Hematopoietic multipotent progenitor cell (in vitro differentiated cells): ENCODE data around the gene SLC41A2. TPM values are rescaled to one million over a fixed set of nuclear protein-coding genes. Genes with fewer than 3 reads are reported as not detected.
"Not testable (repeated sequence)": the region's sequence is repeated elsewhere in the genome, so short reads cannot be mapped to it uniquely, and the experiment has no call there.

Experiments used
- DNase-seq, 3 donors: peaks; one replicate each; pipeline ENCODE4 v3.0.0-alpha.2; 2011 to 2015; ENCODE audit warnings: low read depth in 2 of 3, low spot score in 2 of 3
- total RNA-seq: library from RNA; depleted of rRNA; stranded (reverse); fragments of >200 nt; gene quantifications from one replicate; pipeline ENCODE4 v1.2.3, GENCODE V29; 2012

Gene SLC41A2
- total RNA-seq, 1 donor = 1.1 TPM

DNA sequence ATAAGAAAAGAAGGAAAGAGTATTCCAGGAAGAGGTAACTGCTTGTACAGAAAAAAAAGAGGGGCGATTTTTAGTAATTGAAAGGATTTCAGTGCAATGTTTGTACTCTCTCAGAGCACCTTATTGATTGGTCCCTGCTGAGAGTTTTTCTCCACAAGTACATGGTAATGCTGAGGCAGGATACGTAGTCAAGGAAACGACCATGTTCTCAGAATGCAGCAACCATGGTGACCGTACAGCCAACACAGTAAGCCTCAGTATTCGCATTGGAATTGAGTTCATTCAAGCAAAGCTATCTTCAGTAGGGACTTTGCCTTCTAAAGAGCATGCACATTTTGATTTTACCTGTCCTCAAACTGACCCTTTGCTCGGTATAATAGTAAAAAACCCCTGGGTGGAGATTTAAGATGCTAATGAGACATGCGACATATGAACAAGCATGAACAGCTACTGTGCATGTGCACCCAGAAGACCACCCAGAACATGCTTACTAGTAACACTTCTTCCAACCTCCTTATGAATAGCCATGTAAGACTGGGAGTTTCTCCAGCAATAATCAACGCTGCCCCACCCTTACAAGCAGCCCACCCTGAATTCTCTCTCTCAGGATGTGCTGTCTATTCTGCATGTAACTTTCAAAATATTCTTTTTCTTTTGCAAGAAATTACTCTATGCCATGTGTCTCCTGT, 6.2 kb upstream of the SLC41A2 start:
- no peak for DNase-seq

DNA sequence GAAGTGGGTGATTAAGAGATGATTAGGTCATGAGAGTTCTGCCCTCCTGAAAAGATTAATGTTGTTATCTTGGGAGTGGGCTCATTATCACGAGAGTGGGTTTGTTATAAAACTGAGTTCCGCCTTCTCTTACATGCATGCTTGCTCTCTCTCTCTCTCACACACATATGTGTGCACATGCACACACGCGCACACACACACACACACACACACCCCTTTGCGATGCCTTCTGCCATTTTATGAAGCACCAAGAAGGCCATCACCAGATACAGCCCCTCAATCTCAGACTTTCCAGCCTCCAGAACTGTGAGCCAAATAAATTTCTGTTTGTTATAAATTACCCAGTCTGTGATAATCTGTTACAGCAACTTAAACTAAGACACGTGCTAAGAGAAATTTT, 5.7 kb upstream of the SLC41A2 start:
- no peak for DNase-seq

DNA sequence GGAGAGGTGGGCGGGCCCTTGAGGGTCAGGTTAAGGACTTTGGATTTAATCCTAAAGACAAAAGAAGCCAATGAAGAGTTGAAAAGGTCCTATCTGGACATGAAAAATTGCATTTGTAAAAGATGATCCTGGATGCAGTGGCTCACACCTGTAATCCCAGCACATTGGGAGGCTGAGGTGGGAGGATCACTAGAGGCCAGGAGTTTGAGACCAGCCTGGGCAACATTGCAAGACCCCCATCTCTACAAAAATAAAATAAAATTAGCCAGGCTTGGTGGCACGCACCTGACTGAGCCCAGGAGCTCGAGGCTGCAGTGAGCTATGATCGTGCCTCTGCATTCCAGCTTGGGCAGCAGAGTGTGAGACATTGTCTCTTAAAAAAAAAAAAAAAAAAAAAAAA, 2.4 kb upstream of the SLC41A2 start:
- DNase-seq = no peak

DNA sequence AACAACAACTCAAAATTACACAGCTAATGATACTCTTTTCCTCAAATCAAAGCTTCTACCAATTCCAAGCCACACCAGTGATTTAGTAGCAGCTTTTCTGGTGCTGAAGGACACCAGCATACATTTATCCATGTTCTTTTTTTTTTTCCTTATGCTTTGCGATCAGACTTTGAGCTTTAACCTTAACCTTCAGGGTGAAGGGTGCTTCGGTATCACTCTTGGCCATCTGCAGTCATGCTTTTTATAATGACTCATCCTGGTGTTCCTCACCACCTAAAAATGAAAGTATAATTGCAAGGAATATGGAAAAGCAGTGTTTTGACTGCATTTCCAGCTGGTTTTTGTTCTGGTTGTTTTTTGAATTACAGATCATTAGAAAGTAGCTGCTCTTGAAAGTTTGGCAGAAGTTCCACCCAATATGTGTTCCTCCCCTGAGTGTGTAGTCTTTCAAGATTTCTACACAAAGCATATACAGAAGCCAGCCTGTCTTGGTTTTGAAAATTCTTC, 1.3 kb upstream of the SLC41A2 start:
- DNase-seq = peak in 1 of 3 donors; percentile 5

DNA sequence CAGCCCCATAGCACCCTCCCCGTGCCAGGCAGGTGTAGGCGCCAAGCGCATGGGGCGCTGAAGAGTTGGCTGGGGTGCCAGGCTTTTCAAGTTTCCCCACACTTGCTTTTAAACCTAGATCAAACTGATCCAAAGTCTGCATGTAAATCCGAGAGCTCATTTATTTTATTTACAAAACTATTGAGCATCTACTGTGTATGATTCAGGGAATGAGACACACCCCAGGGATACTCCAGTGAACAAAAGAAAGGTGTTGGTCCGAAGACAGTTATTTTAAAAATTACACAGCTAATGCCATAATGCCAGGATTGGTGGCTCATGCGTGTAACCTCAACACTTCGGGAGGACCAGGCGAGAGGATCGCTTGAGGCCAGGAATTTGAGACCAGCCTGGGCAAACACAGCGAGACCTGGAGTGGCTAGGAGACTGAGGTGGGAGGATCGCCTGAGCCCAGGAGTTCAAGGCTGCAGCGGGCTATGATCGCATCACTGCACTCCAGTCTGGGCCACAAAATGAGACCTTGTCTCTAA, 780 bp upstream of the SLC41A2 start:
- no peak for DNase-seq

DNA sequence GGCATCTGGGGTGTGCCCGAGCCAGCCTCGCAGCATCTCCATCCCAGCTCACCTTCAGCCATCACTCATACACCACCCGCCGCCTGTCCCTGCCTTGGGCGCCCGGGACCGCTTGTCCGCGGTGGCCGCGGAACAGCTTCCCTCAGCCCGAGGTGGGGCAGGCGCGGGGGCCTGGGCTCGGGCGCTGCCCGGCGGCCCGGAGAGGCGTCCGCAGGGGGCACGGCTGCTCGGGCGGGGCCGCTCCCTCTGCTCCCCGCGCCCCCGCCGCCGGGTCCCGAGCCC, 430 bp downstream of the SLC41A2 start:
- peak in 2 of 3 donors; percentile 5 to 29 for DNase-seq

DNA sequence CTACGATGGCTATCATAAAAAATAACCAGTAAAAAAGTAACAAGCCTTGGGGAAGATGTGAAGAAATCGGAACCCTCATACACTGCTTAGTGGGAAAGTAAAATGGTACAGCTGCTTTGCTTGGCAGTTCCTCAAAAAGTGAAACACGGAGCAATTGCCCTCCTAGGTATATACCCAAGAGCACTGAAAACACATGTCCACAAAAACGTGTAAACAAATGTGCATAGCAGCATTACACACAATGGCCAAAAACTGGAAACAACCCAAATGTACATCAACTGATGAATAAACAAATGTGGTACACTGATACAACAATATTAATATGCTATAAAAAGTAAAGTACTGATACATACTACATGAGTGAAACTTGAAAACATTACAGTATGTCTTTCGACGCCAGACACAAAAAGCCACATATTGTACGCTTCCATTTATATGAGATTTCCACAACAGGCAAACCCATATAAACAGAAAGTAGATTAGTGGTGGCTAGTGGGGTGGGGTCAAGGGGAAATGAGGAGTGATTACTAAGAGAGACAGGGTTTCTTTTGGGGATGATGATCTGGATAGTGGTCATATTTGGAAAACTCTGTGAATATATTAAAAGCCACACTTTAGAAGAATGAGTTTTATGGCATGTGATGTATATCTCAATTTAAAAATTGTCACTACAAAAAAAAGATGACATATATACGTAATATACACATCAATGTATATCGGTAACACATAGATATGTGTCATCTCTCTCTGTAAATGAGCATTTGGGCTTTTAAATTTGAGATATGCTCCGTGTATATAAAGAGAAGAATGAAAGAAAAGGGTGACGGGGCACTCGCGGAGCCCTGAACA, 996 bp downstream of the SLC41A2 start:
- no peak for DNase-seq

DNA sequence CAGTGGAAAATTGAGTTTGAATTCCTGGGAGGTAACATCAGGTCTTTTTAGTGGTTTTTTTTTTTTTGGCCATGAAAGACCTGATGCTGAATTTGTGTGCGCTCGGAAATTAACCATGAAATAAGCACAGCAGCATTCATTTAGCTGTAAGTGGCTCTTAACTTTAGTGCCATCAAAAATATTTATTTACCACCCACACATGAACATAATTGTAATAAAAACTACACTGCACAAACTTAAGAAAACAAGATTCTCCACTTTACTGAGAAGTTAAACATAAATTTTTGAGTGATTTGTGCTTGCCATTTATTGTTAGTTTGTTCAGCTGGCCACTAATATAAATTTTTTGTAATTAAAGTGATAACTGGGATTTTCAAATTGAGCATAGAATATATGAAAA, 2.4 kb downstream of the SLC41A2 start:
- DNase-seq = no peak

DNA sequence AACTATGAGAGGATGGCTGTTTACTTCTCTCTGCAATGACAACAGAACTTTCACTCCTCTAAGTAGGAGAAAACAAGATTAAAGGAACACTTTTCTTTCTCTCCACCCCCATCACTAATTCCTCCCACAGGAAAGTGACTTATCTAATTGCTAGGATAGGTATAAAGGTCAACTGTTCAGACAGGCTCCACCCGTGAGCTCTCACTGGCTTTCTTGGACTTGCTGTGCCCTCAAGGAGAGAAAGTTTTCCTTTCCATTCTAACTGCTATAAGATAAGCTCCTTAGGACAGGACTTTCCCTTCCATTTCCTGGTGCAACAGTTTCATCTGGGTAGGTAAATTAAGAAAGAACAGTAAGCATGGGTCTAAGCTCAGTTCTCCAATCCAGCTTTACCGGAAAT, 4.8 kb downstream of the SLC41A2 start:
- DNase-seq = no peak

DNA sequence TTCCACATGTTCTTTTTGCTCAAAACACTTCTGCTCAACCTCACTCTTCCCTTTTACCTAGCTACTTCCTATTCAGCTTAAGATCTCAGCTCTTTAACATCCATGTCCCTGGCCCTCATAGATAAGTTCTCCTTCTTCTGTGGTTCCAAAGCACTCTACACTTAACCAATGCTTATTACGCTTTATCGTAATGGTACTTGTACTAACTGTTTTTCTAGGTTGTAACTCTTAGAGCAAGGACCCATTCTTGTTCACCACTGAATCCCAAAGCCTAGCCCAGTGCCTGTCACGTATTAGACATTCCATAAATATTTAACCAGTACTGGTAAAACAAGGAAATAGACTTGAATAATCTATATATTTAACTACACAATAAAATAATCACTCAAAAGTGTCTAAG, 5.3 kb downstream of the SLC41A2 start:
- no peak for DNase-seq

DNA sequence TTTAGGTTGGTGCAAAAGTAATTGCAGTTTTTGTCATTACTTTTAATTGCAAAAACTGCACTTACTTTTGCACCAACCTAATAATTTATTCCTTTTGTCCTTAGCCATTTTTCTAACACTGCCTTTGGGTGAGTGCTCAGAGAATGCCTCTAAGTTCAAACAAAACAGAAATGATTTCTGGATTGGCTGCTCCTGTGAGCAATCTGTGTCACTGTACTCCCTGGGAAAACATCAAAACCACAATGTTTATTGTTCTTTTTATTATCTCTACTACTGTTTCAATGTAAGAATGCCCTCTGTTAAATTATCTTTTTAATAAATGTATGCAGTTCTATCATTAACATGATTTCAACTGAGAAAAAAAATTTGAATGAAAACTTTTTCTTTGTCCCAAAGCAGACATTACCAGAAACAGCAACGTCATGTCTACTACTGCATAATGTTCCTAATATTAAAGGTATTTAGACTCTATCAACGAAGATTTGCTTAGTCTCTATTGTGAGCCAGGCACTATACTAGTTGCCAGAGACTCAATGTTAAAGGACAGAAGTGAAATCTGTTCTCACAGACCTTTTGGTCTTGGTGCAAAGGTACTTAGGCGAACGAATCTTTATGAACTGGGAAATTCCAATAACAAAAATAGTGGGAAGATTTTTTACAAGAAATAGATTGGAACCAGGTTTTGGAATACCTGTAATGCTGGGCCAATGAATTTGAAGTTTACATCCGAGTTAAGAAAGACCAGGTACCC, 6.2 kb downstream of the SLC41A2 start:
- DNase-seq = no peak

DNA sequence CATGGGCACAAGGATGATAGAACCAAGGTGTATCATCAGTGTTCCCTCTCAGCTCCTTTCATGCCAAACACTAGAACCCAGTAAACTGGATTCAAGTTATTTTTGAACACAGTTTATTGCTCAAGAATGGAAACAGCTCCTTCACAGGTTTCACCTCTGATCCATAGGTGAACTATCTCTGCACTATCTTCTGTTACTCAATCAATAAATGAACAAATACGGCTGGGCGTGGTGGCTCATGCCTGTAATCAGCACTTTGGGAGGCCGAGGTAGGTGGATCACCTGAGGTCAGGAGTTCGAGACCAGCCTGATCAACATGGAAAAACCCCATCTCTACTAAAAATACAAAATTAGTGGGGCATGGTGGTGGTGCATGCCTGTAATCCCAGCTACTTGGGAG, 9.4 kb downstream of the SLC41A2 start:
- DNase-seq = not testable (repeated sequence)

DNA sequence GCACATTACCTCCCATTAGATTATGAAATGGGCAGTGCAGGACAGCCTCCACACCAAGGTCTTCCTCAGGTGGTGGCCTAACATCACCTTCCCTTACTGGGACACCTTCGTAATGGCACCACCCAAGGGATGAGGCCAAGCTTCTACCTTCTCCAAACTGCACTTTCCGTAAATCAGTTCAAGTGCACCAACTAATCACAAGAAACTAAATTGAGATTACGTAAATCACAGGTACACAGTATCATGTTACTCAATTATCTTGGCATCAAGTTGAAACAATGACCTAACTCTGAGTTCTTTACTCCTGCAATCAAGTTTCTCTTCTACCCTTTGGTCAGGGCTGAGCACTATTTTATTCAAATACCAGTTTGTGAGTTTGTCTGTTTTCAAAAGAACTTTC, 13.8 kb downstream of the SLC41A2 start:
- no peak for DNase-seq

DNA sequence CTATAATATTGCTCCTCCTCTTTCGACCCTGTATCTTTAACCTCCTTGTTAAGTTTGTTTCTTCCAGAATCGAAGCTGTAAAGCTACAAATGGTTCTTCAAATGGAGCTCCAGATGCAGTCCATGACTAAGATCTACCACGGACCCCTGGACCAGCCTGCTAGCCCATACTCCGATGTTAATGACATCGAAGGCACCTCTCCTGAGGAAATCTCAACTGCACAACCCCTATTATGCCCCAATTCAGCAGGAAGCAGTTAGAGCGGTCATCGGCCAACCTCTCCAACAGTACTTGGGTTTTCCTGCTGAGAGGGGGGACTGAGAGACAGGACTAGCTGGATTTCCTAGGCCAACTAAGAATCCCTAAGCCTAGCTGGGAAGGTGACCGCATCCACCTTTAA, 14.7 kb downstream of the SLC41A2 start:
- DNase-seq = not testable (repeated sequence)

DNA sequence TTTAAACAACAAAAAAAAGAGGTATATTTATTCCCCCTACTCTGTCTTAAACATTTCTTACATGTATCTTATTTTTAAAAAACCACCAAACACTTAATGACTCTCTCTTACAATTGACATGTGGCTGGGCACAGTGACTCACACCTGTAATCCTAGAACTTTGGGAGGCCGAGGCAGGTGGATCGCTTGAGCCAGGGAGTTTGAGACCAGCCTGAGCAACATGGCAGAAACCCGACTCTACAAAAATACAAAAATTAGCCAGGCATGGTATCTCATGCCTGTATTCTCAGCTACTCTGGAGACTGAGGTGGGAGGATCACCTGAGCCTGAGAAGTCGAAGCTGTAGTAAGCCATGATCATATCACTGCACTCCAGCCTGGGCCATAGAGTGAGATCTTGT, 16.0 kb downstream of the SLC41A2 start:
- no peak for DNase-seq

DNA sequence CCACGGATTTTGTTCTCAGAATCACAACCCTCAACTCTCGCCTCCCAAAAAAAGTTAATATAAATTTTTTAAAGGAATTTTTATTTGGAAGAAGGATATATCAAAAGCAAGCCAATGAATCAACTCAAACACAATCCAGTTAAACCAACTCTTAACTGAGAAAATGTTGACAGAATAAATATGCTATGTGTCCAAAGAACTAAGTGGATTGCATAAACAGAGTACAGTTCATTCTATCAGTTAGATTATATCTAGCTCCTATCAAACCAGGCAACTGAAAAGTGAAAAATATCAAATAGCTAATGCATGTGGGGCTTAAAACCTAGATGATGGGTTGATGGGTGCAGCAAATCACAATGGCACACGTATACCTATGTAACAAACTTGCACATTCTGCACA, 16.6 kb downstream of the SLC41A2 start:
- no peak for DNase-seq

DNA sequence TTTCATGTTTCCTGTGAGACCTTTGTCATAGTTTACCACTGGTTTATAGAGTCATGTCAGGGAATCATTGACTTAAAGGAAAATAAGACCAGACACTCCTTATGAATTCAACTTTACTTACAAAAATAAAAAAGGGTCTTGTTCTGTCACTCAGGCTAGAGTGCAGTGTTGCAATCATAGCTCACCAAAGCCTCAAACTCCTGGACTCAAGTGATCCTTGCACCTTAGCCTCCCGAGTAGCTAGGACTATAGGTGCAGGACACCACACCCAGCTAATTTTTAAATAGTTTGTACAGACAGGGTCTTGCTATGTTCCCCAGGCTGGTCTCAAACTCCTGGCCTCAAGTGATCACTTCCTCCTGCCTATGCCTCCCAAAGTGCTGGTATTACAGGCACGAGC, 19.0 kb downstream of the SLC41A2 start:
- DNase-seq = no peak

DNA sequence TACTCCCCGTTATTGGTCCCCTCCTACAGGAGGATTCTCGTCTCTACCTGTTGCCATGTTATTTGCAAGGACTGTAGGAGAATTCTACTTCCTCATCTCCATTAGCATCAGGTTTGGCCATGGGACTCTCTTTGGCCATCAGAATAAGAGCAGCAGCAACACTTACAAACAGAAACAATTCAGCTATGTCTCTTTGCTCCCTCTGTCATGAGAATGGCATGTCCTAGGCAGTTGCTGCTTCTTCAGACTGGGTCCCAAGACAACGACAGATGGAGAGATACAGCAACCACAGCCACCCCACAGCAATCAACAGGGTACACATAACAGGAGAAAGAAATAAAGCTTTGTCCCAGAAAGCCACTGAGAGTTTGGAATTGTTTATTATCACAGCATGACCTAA, 19.7 kb downstream of the SLC41A2 start:
- DNase-seq = no peak

DNA sequence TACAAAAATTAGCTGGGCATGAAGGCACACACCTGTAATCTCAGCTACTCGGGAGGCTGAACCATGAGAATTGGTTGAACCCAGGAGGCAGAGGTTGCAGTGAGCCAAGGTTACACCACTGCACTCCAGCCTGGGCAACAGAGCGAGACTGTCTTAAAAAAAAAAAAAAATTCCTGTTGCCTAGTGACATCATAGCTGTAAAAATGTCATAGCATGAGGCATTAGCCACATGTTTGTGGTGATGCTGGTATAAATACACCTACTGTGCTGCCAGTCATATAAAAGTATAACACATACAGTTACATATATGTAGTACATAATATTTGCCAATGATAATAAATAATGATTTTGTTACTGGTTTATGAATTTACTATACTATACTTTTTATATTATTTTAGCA, 22.2 kb downstream of the SLC41A2 start:
- DNase-seq = no peak

DNA sequence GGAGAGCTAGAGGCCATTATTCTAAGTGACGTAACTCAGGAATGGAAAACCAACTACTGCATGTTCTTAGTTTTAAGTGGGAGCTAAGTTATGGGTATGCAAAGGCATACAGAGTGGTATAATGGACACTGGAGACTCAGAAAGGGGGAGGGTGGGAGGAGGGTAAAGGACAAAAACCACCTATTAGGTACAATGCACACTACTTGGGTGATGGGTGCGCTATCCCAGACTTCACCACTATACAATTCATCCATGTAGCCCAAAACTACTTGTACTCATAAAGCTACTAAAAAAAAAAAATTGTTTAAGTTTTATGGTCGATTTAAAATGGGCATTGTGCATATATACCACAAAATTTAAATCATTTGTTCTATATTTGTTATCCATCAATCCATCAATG, 24.3 kb downstream of the SLC41A2 start:
- DNase-seq = no peak

DNA sequence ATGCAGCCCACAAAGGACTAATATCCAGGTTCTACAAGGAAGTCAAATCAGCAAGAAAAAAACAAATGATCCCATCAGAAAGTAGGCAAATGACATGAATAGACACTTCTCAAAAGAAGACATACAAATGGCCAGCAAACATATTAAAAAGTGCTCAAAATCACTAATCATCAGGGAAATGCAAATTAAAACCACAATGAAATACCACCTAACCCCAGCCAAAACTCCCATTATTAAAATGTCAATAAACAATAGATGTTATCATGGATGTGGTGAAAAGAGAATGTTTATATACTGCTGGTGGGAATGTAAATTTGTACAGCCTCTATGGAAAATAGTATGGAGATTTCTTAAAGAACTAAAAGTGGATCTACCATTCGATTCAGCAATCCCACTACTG, 25.0 kb downstream of the SLC41A2 start:
- no peak for DNase-seq
